ENCODE data around the gene CDH13. TPM values are rescaled to one million over a fixed set of nuclear protein-coding genes. Genes with fewer than 3 reads are reported as not detected.

Gene CDH13
- total RNA-seq, 4 donors from 2014 or later, result 3.1 to 13.5 (median 8.9) TPM

GRCh38 chr16:83772806-83773205 is 1146.0 kb downstream of the CDH13 start:
- no peaks in the 10 kb centered on the region for H3K27me3 ChIP-seq
- TF ChIP-seq, protein P1, sequence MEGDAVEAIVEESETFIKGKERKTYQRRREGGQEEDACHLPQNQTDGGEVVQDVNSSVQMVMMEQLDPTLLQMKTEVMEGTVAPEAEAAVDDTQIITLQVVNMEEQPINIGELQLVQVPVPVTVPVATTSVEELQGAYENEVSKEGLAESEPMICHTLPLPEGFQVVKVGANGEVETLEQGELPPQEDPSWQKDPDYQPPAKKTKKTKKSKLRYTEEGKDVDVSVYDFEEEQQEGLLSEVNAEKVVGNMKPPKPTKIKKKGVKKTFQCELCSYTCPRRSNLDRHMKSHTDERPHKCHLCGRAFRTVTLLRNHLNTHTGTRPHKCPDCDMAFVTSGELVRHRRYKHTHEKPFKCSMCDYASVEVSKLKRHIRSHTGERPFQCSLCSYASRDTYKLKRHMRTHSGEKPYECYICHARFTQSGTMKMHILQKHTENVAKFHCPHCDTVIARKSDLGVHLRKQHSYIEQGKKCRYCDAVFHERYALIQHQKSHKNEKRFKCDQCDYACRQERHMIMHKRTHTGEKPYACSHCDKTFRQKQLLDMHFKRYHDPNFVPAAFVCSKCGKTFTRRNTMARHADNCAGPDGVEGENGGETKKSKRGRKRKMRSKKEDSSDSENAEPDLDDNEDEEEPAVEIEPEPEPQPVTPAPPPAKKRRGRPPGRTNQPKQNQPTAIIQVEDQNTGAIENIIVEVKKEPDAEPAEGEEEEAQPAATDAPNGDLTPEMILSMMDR (IDR thresholded peaks at IDR 0.05), result no peak
- TF ChIP-seq POLR2A (IDR thresholded peaks at IDR 0.05; ENCODE audit: low read depth), result no peak
- no peak for TF ChIP-seq POLR2AphosphoS5 (IDR thresholded peaks at IDR 0.05)
- no peak for TF ChIP-seq EP300 (IDR thresholded peaks at IDR 0.05)
- intact Hi-C loops (cut with DNase I), result no loop called here
- no peak overlapping the region for H3K27ac ChIP-seq (replicated peaks in 1 of 4)
- no peak overlapping the region for H3K4me3 ChIP-seq
- H3K9me3 ChIP-seq, result no peaks in the 10 kb centered on the region
- no peak for DNase-seq (ENCODE audit: extremely low spot score)
- H3K4me1 ChIP-seq, result peaks cover 0 to 14% (median 6%) of the 10 kb centered on the region in 4 donors
- 53% methylated on average over 1 of the region's 1 CpG for WGBS
- H3K36me3 ChIP-seq, result no peaks in the 10 kb centered on the region

DNA sequence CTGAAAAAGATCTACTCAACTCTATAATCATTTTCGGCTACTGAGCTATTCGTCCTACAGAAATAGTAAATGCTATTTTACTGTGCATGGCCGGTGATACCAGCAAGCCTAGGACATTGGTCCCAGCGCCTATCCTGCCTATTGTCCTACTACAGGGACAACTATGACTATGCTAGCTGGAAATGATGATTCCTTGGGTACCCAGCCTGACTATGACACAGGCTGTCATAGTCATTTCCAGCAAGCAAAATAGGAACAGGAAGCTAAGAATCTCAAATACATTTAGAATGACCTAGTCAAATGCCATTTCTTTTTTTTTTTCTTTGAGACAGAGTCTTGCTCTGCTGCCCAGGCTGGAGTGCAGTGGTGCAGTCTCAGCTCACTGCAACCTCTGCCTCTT is 1147.3 kb downstream of the CDH13 start:
- H3K4me1 ChIP-seq, result peaks cover 3 to 18% (median 6%) of the 10 kb centered on the region in 4 donors
- H3K36me3 ChIP-seq, result no peaks in the 10 kb centered on the region
- TF ChIP-seq POLR2AphosphoS5 (IDR thresholded peaks at IDR 0.05) (no peak), EP300 (IDR thresholded peaks at IDR 0.05) (no peak), POLR2A (IDR thresholded peaks at IDR 0.05; ENCODE audit: low read depth) (no peak)
- TF ChIP-seq, protein P1 (IDR thresholded peaks at IDR 0.05), result no peak
- DNase-seq (ENCODE audit: extremely low spot score), result no peak
- H3K9me3 ChIP-seq, result no peaks in the 10 kb centered on the region
- WGBS, result 89% methylated on average over 4 of the region's 4 CpGs
- H3K4me3 ChIP-seq, result no peak overlapping the region
- H3K27ac ChIP-seq (replicated peaks in 1 of 4), result peak overlapping the region in 1 of 4 donors; percentile 6
- no peaks in the 10 kb centered on the region for H3K27me3 ChIP-seq
- intact Hi-C loops (cut with DNase I), result no loop called here

GRCh38 chr16:83776944-83777343 is 1150.2 kb downstream of the CDH13 start:
- intact Hi-C loops (cut with DNase I), result no loop called here
- Histone ChIP-seq H3K36me3 (no peaks in the 10 kb centered on the region), H3K27ac (replicated peaks in 1 of 4) (no peak overlapping the region), H3K4me3 (no peak overlapping the region), H3K27me3 (no peaks in the 10 kb centered on the region), H3K9me3 (no peaks in the 10 kb centered on the region), H3K4me1 (peaks cover 10 to 15% (median 11%) of the 10 kb centered on the region in 4 donors)
- WGBS, result 89% methylated on average over 9 of the region's 9 CpGs
- no peak for DNase-seq (ENCODE audit: extremely low spot score)
- TF ChIP-seq POLR2A (IDR thresholded peaks at IDR 0.05; ENCODE audit: low read depth), result no peak
- no peak for TF ChIP-seq POLR2AphosphoS5 (IDR thresholded peaks at IDR 0.05)
- TF ChIP-seq, protein P1 (IDR thresholded peaks at IDR 0.05), result no peak
- TF ChIP-seq EP300 (IDR thresholded peaks at IDR 0.05), result no peak

- intact Hi-C loops (cut with DNase I), result no loop called here
- 41% methylated on average over 6 of the region's 6 CpGs for WGBS
- DNase-seq (ENCODE audit: extremely low spot score), result no peak
- Histone ChIP-seq H3K9me3 (no peaks in the 10 kb centered on the region), H3K27me3 (no peaks in the 10 kb centered on the region), H3K4me1 (peaks cover 10 to 15% (median 11%) of the 10 kb centered on the region in 4 donors), H3K36me3 (peaks cover 0 to 13% (median 0%) of the 10 kb centered on the region in 4 donors), H3K4me3 (no peak overlapping the region), H3K27ac (replicated peaks in 1 of 4) (no peak overlapping the region)
- TF ChIP-seq, protein P1 (IDR thresholded peaks at IDR 0.05), result no peak
- TF ChIP-seq POLR2A (IDR thresholded peaks at IDR 0.05; ENCODE audit: low read depth) (no peak), EP300 (IDR thresholded peaks at IDR 0.05) (no peak), POLR2AphosphoS5 (IDR thresholded peaks at IDR 0.05) (no peak)
Measured at GRCh38 chr16:83779886-83780285, 1153.1 kb downstream of the CDH13 start.

DNA sequence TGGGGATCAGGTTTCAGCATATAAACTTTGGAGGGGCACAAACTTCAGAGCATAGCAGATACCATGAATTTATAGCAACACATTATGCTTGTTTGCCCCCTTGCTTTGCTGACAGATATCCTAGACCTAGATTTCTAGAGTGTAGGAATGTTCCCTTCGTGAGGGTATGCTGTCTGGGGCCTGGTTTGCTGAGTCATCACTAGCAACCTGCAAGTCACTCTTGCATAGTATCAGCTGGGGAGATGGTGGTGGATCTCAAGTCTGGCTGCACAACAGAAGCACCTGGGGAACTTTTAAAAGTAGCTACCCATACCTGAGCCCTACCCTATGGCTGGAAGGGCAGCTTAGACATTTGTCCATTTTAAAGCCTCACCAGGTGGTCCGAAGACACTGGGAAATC is 1158.7 kb downstream of the CDH13 start:
- no peak for DNase-seq (ENCODE audit: extremely low spot score)
- WGBS, result 83% methylated on average over 2 of the region's 2 CpGs
- intact Hi-C loops (cut with DNase I), result no loop called here
- TF ChIP-seq POLR2A (IDR thresholded peaks at IDR 0.05; ENCODE audit: low read depth) (no peak), EP300 (IDR thresholded peaks at IDR 0.05) (no peak), POLR2AphosphoS5 (IDR thresholded peaks at IDR 0.05) (no peak)
- TF ChIP-seq, protein P1 (IDR thresholded peaks at IDR 0.05), result no peak
- Histone ChIP-seq H3K4me3 (no peak overlapping the region), H3K27me3 (no peaks in the 10 kb centered on the region), H3K36me3 (peaks cover 0 to 13% (median 0%) of the 10 kb centered on the region in 4 donors), H3K27ac (replicated peaks in 1 of 4) (no peak overlapping the region), H3K4me1 (peaks cover 0 to 2% (median under 1%) of the 10 kb centered on the region in 4 donors), H3K9me3 (no peaks in the 10 kb centered on the region)

Data from esophagus muscularis mucosa (tissue), 4 donors.